GM21381 (cell line): ENCODE results near the gene PRM2.

Experiments used
- ATAC-seq: cut with Tn5 transposase; IDR thresholded peaks from one replicate; pipeline ENCODE4 v1.9.1; 2021; ENCODE audit warnings: mild to moderate bottlenecking, moderate library complexity; ENCODE audit not compliant: unreplicated experiment

PRM2 gene

GRCh38 chr16:11264155-11264832 lies 12.0 kb downstream of the PRM2 start:
- no peak for ATAC-seq

GRCh38 chr16:11263737-11264136 lies 12.5 kb downstream of the PRM2 start:
- ATAC-seq: no peak

- ATAC-seq: no peak
Measured at GRCh38 chr16:11262915-11263314, 13.4 kb downstream of the PRM2 start.

- ATAC-seq: no peak
Measured at GRCh38 chr16:11260596-11260966, 15.7 kb downstream of the PRM2 start.

- ATAC-seq: no peak
Measured at GRCh38 chr16:11259655-11260595, 16.4 kb downstream of the PRM2 start.

- ATAC-seq: no peak
Measured at GRCh38 chr16:11258553-11259492, 17.5 kb downstream of the PRM2 start.

GRCh38 chr16:11257131-11257938 lies 18.9 kb downstream of the PRM2 start:
- ATAC-seq: no peak

GRCh38 chr16:11256661-11257130 lies 19.6 kb downstream of the PRM2 start:
- no peak for ATAC-seq

GRCh38 chr16:11255737-11256660 lies 20.3 kb downstream of the PRM2 start, which contains the start of gene SOCS1:
Gene SOCS1, minus strand, starts transcription at chr16:11256204. Its CDS starts 726 bp downstream, at chr16:11255478.
- peak; percentile 51 for ATAC-seq

- peak; percentile 0 for ATAC-seq
Measured at GRCh38 chr16:11254913-11255736, 21.2 kb downstream of the PRM2 start.

- no peak for ATAC-seq
Measured at GRCh38 chr16:11253995-11254912, 22.0 kb downstream of the PRM2 start.

- ATAC-seq: no peak
Measured at GRCh38 chr16:11253009-11253994, 23.0 kb downstream of the PRM2 start.

GRCh38 chr16:11252482-11252931 lies 23.8 kb downstream of the PRM2 start:
- ATAC-seq: no peak

- no peak for ATAC-seq
Measured at GRCh38 chr16:11251525-11252481, 24.5 kb downstream of the PRM2 start.
